ENCODE measurements around the gene ADSL.

DNA sequence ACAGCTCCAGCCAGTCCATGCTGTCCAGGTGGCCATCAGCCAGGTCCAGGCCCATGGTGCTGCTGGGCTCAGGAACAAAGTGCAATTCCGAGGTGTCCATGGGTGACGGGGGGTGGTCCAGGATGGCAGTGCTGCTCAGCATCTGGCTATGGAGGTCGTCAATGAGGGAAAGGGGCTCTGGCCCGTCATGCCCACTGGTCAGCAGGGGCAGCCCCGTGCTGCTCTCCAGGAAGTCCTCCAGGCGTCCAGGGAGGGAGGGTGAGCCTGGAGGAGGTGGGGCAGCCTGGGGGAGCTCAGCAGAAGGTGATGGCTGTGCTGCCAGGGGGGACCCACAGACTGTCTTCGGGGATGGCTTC lies 65.2 kb downstream of the ADSL start:
- TF ChIP-seq, protein P1, sequence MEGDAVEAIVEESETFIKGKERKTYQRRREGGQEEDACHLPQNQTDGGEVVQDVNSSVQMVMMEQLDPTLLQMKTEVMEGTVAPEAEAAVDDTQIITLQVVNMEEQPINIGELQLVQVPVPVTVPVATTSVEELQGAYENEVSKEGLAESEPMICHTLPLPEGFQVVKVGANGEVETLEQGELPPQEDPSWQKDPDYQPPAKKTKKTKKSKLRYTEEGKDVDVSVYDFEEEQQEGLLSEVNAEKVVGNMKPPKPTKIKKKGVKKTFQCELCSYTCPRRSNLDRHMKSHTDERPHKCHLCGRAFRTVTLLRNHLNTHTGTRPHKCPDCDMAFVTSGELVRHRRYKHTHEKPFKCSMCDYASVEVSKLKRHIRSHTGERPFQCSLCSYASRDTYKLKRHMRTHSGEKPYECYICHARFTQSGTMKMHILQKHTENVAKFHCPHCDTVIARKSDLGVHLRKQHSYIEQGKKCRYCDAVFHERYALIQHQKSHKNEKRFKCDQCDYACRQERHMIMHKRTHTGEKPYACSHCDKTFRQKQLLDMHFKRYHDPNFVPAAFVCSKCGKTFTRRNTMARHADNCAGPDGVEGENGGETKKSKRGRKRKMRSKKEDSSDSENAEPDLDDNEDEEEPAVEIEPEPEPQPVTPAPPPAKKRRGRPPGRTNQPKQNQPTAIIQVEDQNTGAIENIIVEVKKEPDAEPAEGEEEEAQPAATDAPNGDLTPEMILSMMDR (IDR thresholded peaks at IDR 0.05) = no peak
- TF ChIP-seq POLR2A (IDR thresholded peaks at IDR 0.05) = no peak
- TF ChIP-seq EP300 (IDR thresholded peaks at IDR 0.05) = no peak

Measured in tibial nerve (tissue), 4 donors.